H7 (cell line): ENCODE data around the gene CEND1. TPM values are rescaled to one million over a fixed set of nuclear protein-coding genes. Genes with fewer than 3 reads are reported as not detected.

Experiments
- DNase-seq: peaks from one replicate; pipeline ENCODE4 v3.0.0; 2012
- H3K27me3 ChIP-seq: 2 replicates; pipeline ENCODE4 v1.6.0; 2011; ENCODE audit warnings: mild to moderate bottlenecking, low read length; ENCODE audit not compliant: control insufficient read depth, insufficient read depth
- H3K36me3 ChIP-seq: replicated peaks from 2 replicates; pipeline ENCODE4 v1.5.1; 2011; ENCODE audit warnings: low read length; ENCODE audit not compliant: control insufficient read depth, insufficient read depth
- H3K4me3 ChIP-seq: 2 replicates; pipeline ENCODE4 v1.5.1; 2011; ENCODE audit warnings: low read depth, mild to moderate bottlenecking, control low read depth, low read length, moderate library complexity; ENCODE audit not compliant: insufficient read depth
- total RNA-seq: library from RNA; depleted of rRNA; stranded (reverse); fragments of >200 nt; shearing (Covaris generic); gene quantifications from 2 replicates; pipeline ENCODE4 v1.2.3, GENCODE V29; 2014

Gene CEND1
- total RNA-seq, 1 experiment from 2014 or later, result 0.14 TPM

GRCh38 chr11:798093-798713, 8.3 kb upstream of the CEND1 start, which contains the start of gene SLC25A22:
SLC25A22 (minus strand) TSS chr11:798281; CDS start chr11:795006, 3,275 bp downstream.
- H3K36me3 ChIP-seq, result peaks cover 8% of the 10 kb centered on the region
- H3K27me3 ChIP-seq, result no peaks in the 10 kb centered on the region
- peak; percentile 99 for DNase-seq
- peak within 1 kb of the TSS; percentile 84 for H3K4me3 ChIP-seq

GRCh38 chr11:797296-798092, 7.6 kb upstream of the CEND1 start:
- peaks cover 4% of the 10 kb centered on the region for H3K36me3 ChIP-seq
- peak overlapping the region; percentile 84 for H3K4me3 ChIP-seq
- H3K27me3 ChIP-seq, result no peaks in the 10 kb centered on the region
- peak; percentile 95 for DNase-seq

- Histone ChIP-seq H3K27me3 (no peaks in the 10 kb centered on the region), H3K36me3 (peaks cover under 1% of the 10 kb centered on the region), H3K4me3 (peak overlapping the region; percentile 84)
- peak; percentile 79 for DNase-seq
Observed at GRCh38 chr11:796565-797295, 6.8 kb upstream of the CEND1 start.

- H3K36me3 ChIP-seq, result no peaks in the 10 kb centered on the region; the same call in none of the 2 replicates
- peak; percentile 92 for DNase-seq
- H3K4me3 ChIP-seq, result 0 out of 2 replicates have a peak overlapping the region, but pooled peaks have one; percentile 7
- H3K27me3 ChIP-seq, result no peaks in the 10 kb centered on the region
Observed at GRCh38 chr11:795634-796564, 6.0 kb upstream of the CEND1 start.

- no peak for DNase-seq
- no peaks in the 10 kb centered on the region; the same call in none of the 2 replicates for H3K36me3 ChIP-seq
- no peak overlapping the region for H3K4me3 ChIP-seq
Observed at GRCh38 chr11:794766-795633, 5.1 kb upstream of the CEND1 start.

GRCh38 chr11:794013-794765, 4.3 kb upstream of the CEND1 start:
- Histone ChIP-seq H3K4me3 (no peak overlapping the region), H3K27me3 (no peaks in the 10 kb centered on the region), H3K36me3 (no peaks in the 10 kb centered on the region; the same call in none of the 2 replicates)
- no peak for DNase-seq

More at GRCh38 chr11:794766-795633, 5.1 kb upstream of the CEND1 start:
- no peaks in the 10 kb centered on the region for H3K27me3 ChIP-seq

GRCh38 chr11:793556-793955, 3.7 kb upstream of the CEND1 start:
- H3K36me3 ChIP-seq, result no peaks in the 10 kb centered on the region; the same call in none of the 2 replicates
- no peaks in the 10 kb centered on the region for H3K27me3 ChIP-seq
- H3K4me3 ChIP-seq, result no peak overlapping the region
- no peak for DNase-seq

GRCh38 chr11:792873-793272, 3.0 kb upstream of the CEND1 start:
- H3K27me3 ChIP-seq, result no peaks in the 10 kb centered on the region
- no peak for DNase-seq
- no peak overlapping the region for H3K4me3 ChIP-seq
- H3K36me3 ChIP-seq, result no peaks in the 10 kb centered on the region; the same call in none of the 2 replicates

GRCh38 chr11:792535-792821, 2.6 kb upstream of the CEND1 start:
- no peaks in the 10 kb centered on the region; the same call in none of the 2 replicates for H3K36me3 ChIP-seq
- no peak for DNase-seq
- no peaks in the 10 kb centered on the region for H3K27me3 ChIP-seq
- H3K4me3 ChIP-seq, result no peak overlapping the region

- DNase-seq, result no peak
- Histone ChIP-seq H3K36me3 (no peaks in the 10 kb centered on the region; the same call in none of the 2 replicates), H3K4me3 (no peak overlapping the region), H3K27me3 (no peaks in the 10 kb centered on the region)
Observed at GRCh38 chr11:791658-792534, 2.0 kb upstream of the CEND1 start.

- peak; percentile 94 for DNase-seq
- no peaks in the 10 kb centered on the region; the same call in none of the 2 replicates for H3K36me3 ChIP-seq
- no peaks in the 10 kb centered on the region for H3K27me3 ChIP-seq
- H3K4me3 ChIP-seq, result no peak overlapping the region
Observed at GRCh38 chr11:790721-791564, 1.1 kb upstream of the CEND1 start.
